GM12878 (cell line): ENCODE measurements around the gene LCLAT1. TPM values are rescaled to one million over a fixed set of nuclear protein-coding genes. Genes with fewer than 3 reads are reported as not detected.

Experiments
- ATAC-seq: fragments of 200-7000 bp; cut with Tn5 transposase; 3 replicates; pipeline ENCODE4 v1.9.1; 2020; ENCODE audit warnings: mild to moderate bottlenecking, moderate library complexity
- BruUV-seq: library from RNA; stranded (reverse); fragments of 400-500 nt; replicated peaks from 2 replicates; lab custom pipeline; 2021; lab: Mats Ljungman, UMichigan
- CTCF ChIA-PET: fragments of 300-600 bp; sonication (Branson Sonifier 250); formaldehyde crosslinking; extraction: SDS; loops from one replicate; lab custom pipeline; 2021; ENCODE audit warnings: inconsistent platforms; lab: Yijun Ruan, JAX
- POLR2A ChIA-PET: fragments of 350-600 bp; formaldehyde crosslinking; extraction: SDS; loops from one replicate; lab custom pipeline; 2021; ENCODE audit warnings: inconsistent platforms; lab: Charles Lee
- RAD21 ChIA-PET: fragments of 300-600 bp; sonication (Branson Sonifier 250); formaldehyde crosslinking; loops from one replicate; lab custom pipeline; 2023; ENCODE audit warnings: antibody characterized with exemption; ENCODE audit not compliant: unreplicated experiment; lab: Charles Lee
- SMC1A ChIA-PET: fragments of 300-600 bp; sonication (Branson Sonifier 250); formaldehyde crosslinking; loops from one replicate; lab custom pipeline; 2023; ENCODE audit not compliant: unreplicated experiment, uncharacterized antibody; lab: Charles Lee
- DNase-seq: peaks from one replicate; pipeline ENCODE4 v3.0.0-alpha.2; 2011; ENCODE audit warnings: low read depth, low spot score
- FAIRE-seq: peaks from 3 replicates; lab custom pipeline; 2011; peaks lifted over from hg19 to GRCh38; lab: Jason Lieb, UNC
- H2AFZ ChIP-seq: 2 replicates; pipeline ENCODE4 v1.6.0; 2011; ENCODE audit warnings: low read depth, low read length, control low read depth; ENCODE audit not compliant: control insufficient read depth
- H3K27ac ChIP-seq: 2 replicates; pipeline ENCODE4 v1.5.1; 2011; ENCODE audit warnings: control low read depth; ENCODE audit not compliant: control insufficient read depth, insufficient read depth
- H3K27me3 ChIP-seq, 2 experiments: replicated peaks in 1 of 2; 2 replicates each; pipeline versions ENCODE4 v1.6.0 to v1.6.1; 2011; ENCODE audit warnings: low read length in 1 of 2; ENCODE audit not compliant: control insufficient read depth in 2 of 2, insufficient read depth in 2 of 2
- H3K36me3 ChIP-seq, 2 experiments: 2 replicates each; pipeline ENCODE4 v1.5.1; 2011; ENCODE audit warnings: low read length in 1 of 2; ENCODE audit not compliant: control insufficient read depth in 2 of 2, insufficient read depth in 2 of 2
- H3K4me1 ChIP-seq: 2 replicates; pipeline ENCODE4 v1.6.1; 2011; ENCODE audit warnings: mild to moderate bottlenecking, low read length, moderate library complexity, mixed read lengths; ENCODE audit not compliant: control insufficient read depth, insufficient read depth
- H3K4me2 ChIP-seq: 2 replicates; pipeline ENCODE4 v1.6.0; 2011; ENCODE audit warnings: control low read depth; ENCODE audit not compliant: control insufficient read depth, insufficient read depth
- H3K4me3 ChIP-seq: fragments of 200-600 bp; sonication (generic); 2 replicates; pipeline ENCODE4 v1.5.1; 2016
- H3K79me2 ChIP-seq: 2 replicates; pipeline ENCODE4 v1.6.0; 2011; ENCODE audit warnings: low read length; ENCODE audit not compliant: control insufficient read depth, insufficient read depth
- H3K9ac ChIP-seq: 2 replicates; pipeline ENCODE4 v1.8.0; 2011; ENCODE audit warnings: low read length, control low read depth, mixed read lengths; ENCODE audit not compliant: control insufficient read depth, insufficient read depth
- H3K9me3 ChIP-seq: replicated peaks from 3 replicates; pipeline ENCODE4 v1.5.1; 2011; ENCODE audit warnings: mild to moderate bottlenecking, low read length; ENCODE audit not compliant: control insufficient read depth, insufficient read depth
- H4K20me1 ChIP-seq: 2 replicates; pipeline ENCODE4 v1.6.0; 2011; ENCODE audit not compliant: control insufficient read depth, insufficient read depth
- ATF7 ChIP-seq: fragments of 450-650 bp; IDR thresholded peaks from 2 replicates; pipeline ENCODE4 v1.6.1; 2016; ENCODE audit warnings: low read depth, mild to moderate bottlenecking
- BACH1 ChIP-seq: fragments of 450-650 bp; IDR thresholded peaks from 2 replicates; pipeline ENCODE4 v1.6.1; 2017; ENCODE audit warnings: mild to moderate bottlenecking, borderline replicate concordance
- BCLAF1 ChIP-seq: fragments of 450-650 bp; IDR thresholded peaks from 2 replicates; pipeline ENCODE4 v1.6.1; 2017; ENCODE audit warnings: antibody characterized with exemption, mild to moderate bottlenecking, moderate library complexity
- CBX5 ChIP-seq: sonication (generic); IDR thresholded peaks from 2 replicates; pipeline ENCODE4 v1.6.1; 2016; ENCODE audit warnings: low read depth, moderate library complexity, mild to moderate bottlenecking, inconsistent platforms
- CHD4 ChIP-seq: fragments of 200-600 bp; sonication (generic); IDR thresholded peaks from 2 replicates; pipeline ENCODE4 v1.6.1; 2016; ENCODE audit warnings: mild to moderate bottlenecking
- FOXM1 ChIP-seq: IDR thresholded peaks from 2 replicates; pipeline ENCODE4 v1.6.1; 2012; ENCODE audit warnings: low read depth, mild to moderate bottlenecking, inconsistent platforms, low read length, moderate library complexity
- HCFC1 ChIP-seq: fragments of 150-350 bp; IDR thresholded peaks from 2 replicates; pipeline ENCODE4 v1.6.1; 2014; ENCODE audit warnings: low read length
- HDAC2 ChIP-seq: fragments of 200-600 bp; sonication (generic); IDR thresholded peaks from 2 replicates; pipeline ENCODE4 v1.6.1; 2017
- JUND ChIP-seq: IDR thresholded peaks from 2 replicates; pipeline ENCODE4 v1.6.1; 2012; ENCODE audit warnings: low read depth, mild to moderate bottlenecking, low read length, improper control_type of control experiment, moderate library complexity
- MTA3 ChIP-seq: IDR thresholded peaks from 2 replicates; pipeline ENCODE4 v1.6.1; 2012; ENCODE audit warnings: low read length, inconsistent platforms, borderline replicate concordance
- NKRF ChIP-seq: fragments of 450-650 bp; conservative IDR thresholded peaks from 2 replicates; pipeline ENCODE4 v1.6.1; 2017; ENCODE audit warnings: mild to moderate bottlenecking, moderate library complexity
- SREBF2 ChIP-seq: IDR thresholded peaks from 2 replicates; pipeline ENCODE4 v1.6.1; 2012; ENCODE audit warnings: mild to moderate bottlenecking, low read length
- USF1 ChIP-seq: IDR thresholded peaks from 2 replicates; pipeline ENCODE4 v1.6.1; 2011; ENCODE audit warnings: borderline replicate concordance, low read depth, mild to moderate bottlenecking, moderate library complexity, mixed read lengths, low read length; ENCODE audit not compliant: insufficient read depth; ENCODE audit errors: extremely low read length
- USF2 ChIP-seq: IDR thresholded peaks from 2 replicates; pipeline ENCODE4 v1.6.1; 2011; ENCODE audit warnings: low read depth, low read length, improper control_type of control experiment, borderline replicate concordance
- ZNF622 ChIP-seq: fragments of 450-650 bp; IDR thresholded peaks from 2 replicates; pipeline ENCODE4 v1.6.1; 2017; ENCODE audit warnings: mild to moderate bottlenecking, inconsistent platforms
- ZSCAN29 ChIP-seq: fragments of 450-650 bp; IDR thresholded peaks from 2 replicates; pipeline ENCODE4 v1.6.1; 2017; ENCODE audit warnings: mild to moderate bottlenecking, moderate library complexity
- in situ Hi-C: fragments of 300-500 bp; cut with MboI; formaldehyde crosslinking; loops from 9 replicates; pipeline ENCODE4 v1.14.3; 2018; ENCODE audit warnings: mixed read lengths
- intact Hi-C: fragments of 100-400 bp; cut with micrococcal nuclease; formaldehyde crosslinking; loops from one replicate; pipeline ENCODE4 v1.14.2; 2022; ENCODE audit not compliant: unreplicated experiment
- polyA plus RNA-seq, 11 experiments: library from polyadenylated mRNA; depleted of rRNA in 4 of 11; unstranded in 6 of 11; stranded (reverse) in 5 of 11; fragments of >200 nt; fragmentation: Nextera tagmentation in 4 of 11; fragmentation: Illumina TruSeq in 1 of 11; extraction: Ambion mirVana in 4 of 11; extraction: Trizol in 1 of 11; gene quantifications; 1 replicate in 1 of 11; 2 replicates in 10 of 11; pipeline versions ENCODE4 v1.2.1 to v1.2.3, GENCODE V29; 2011 to 2016; ENCODE audit warnings: inconsistent platforms in 2 of 11, missing spikeins in 2 of 11, low read depth in 1 of 11
- total RNA-seq, 4 experiments: library from RNA; depleted of rRNA in 3 of 4; stranded (reverse); fragments of >200 nt in 3 of 4; fragmentation: Illumina TruSeq in 1 of 4; extraction: Trizol in 1 of 4; gene quantifications; 2 replicates each; pipeline versions ENCODE4 v1.2.1 to v1.2.3, GENCODE V29; 2013 to 2021
- TF ChIP-seq, protein P1 (sequence below): IDR thresholded peaks from 2 replicates; pipeline ENCODE4 v1.6.1; 2012; ENCODE audit warnings: low read depth, low read length, improper control_type of control experiment

LCLAT1 gene
- total and polyA plus RNA-seq, 10 of the 15 experiments (the other 5 are each of a cell fraction or from before 2014, with no cell fraction given): 8.1 to 33.0 (median 15.9) TPM

GRCh38 chr2:30569946-30570345 is 122.9 kb downstream of the LCLAT1 start:
- no peaks in the 10 kb centered on the region for H3K9me3 ChIP-seq
- intact Hi-C loops: no loop called here
- no peak overlapping the region for H2AFZ ChIP-seq
- H3K27me3 ChIP-seq: no peaks in the 10 kb centered on the region
- H3K4me2 ChIP-seq: no peak overlapping the region
- FAIRE-seq: no peak
- DNase-seq: no peak
- H3K27ac ChIP-seq: no peak overlapping the region
- RAD21 ChIA-PET: no interaction called here
- no peak for ATAC-seq
- SMC1A ChIA-PET: interaction anchor here (0.6 to 1.7 kb wide), 5 partner anchors 12 to 235 kb away, joined by 3 to 6 read pairs (median 3); no protein-coding TSS in a partner anchor
- H3K79me2 ChIP-seq: no peaks in the 10 kb centered on the region
- no TSS peak for BruUV-seq
- H3K36me3 ChIP-seq: no peaks in the 10 kb centered on the region; a peak in 1 of 4 replicates
- in situ Hi-C loops: no loop called here
- no peaks in the 10 kb centered on the region for H3K4me1 ChIP-seq
- H4K20me1 ChIP-seq: no peaks in the 10 kb centered on the region
- CTCF ChIA-PET: interaction anchor here (2.0 kb wide), 1 partner anchor 17 kb away, joined by 4 read pairs; no protein-coding TSS in a partner anchor
- H3K4me3 ChIP-seq: no peak overlapping the region
- POLR2A ChIA-PET: no interaction called here
- no peak overlapping the region for H3K9ac ChIP-seq
- no peak for TF ChIP-seq ATF7
- no peak for TF ChIP-seq FOXM1
- no peak for TF ChIP-seq HDAC2
- no peak for TF ChIP-seq USF2
- no peak for TF ChIP-seq CHD4
- no peak for TF ChIP-seq NKRF
- TF ChIP-seq CBX5: no peak
- no peak for TF ChIP-seq MTA3
- no peak for TF ChIP-seq BCLAF1
- no peak for TF ChIP-seq HCFC1
- no peak for TF ChIP-seq BACH1
- TF ChIP-seq ZNF622: no peak
- TF ChIP-seq, protein P1, sequence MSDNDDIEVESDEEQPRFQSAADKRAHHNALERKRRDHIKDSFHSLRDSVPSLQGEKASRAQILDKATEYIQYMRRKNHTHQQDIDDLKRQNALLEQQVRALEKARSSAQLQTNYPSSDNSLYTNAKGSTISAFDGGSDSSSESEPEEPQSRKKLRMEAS: no peak
- TF ChIP-seq SREBF2: no peak
- no peak for TF ChIP-seq USF1
- TF ChIP-seq JUND: no peak
- TF ChIP-seq ZSCAN29: no peak
